ENCODE measurements around the gene PLAC8L1.

DNA sequence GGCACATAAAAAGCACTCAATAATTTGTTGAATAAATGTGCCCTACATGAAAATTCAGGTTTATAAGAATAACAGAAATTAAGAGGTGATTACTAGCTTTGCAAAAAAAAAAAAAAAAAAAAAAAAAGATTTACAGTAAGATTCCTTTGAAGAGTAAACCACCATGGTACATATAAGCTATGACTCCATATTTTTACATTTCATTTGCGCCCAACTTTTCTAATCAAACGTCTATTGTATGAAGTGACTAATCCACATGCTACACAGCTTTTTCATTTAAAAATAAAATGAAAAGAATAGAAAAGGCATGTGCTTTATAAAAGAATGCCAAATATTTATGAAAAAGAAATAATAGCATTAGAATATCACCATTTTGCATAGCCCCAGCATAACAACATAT lies at the start of gene PLAC8L1:
- TF ChIP-seq POLR2AphosphoS5 (IDR thresholded peaks at IDR 0.05; ENCODE audit: borderline replicate concordance, low read depth, low read length) (no peak), EZH2 (IDR thresholded peaks at IDR 0.05) (no peak), FOXP2 (optimal IDR thresholded peaks at IDR 0.05; ENCODE audit: control extremely low read depth, extremely low read length, insufficient read depth) (no peak)
